Rectal smooth muscle tissue (tissue), 1 donor: ENCODE data around the gene ZNF587.
"Not testable (repeated sequence)": the region's sequence is repeated elsewhere in the genome, so short reads cannot be mapped to it uniquely, and the experiment has no call there.

Experiments used
- H3K27ac ChIP-seq: one replicate; pipeline ENCODE4 v1.7.0; 2013; ENCODE audit warnings: low read depth, low read length, inconsistent platforms
- H3K27me3 ChIP-seq: one replicate; pipeline ENCODE4 v1.7.0; 2013; ENCODE audit warnings: low read length; ENCODE audit not compliant: control insufficient read depth, insufficient read depth
- H3K36me3 ChIP-seq: one replicate; pipeline ENCODE4 v1.7.0; 2013; ENCODE audit warnings: low read length; ENCODE audit not compliant: control insufficient read depth, insufficient read depth
- H3K4me1 ChIP-seq: one replicate; pipeline ENCODE4 v1.7.0; 2013; ENCODE audit warnings: low read length; ENCODE audit not compliant: control insufficient read depth, insufficient read depth
- H3K4me3 ChIP-seq: one replicate; pipeline ENCODE4 v1.7.0; 2013; ENCODE audit warnings: low read length
- H3K9ac ChIP-seq: one replicate; pipeline ENCODE4 v1.7.0; 2013; ENCODE audit warnings: low read length

ZNF587 gene

DNA sequence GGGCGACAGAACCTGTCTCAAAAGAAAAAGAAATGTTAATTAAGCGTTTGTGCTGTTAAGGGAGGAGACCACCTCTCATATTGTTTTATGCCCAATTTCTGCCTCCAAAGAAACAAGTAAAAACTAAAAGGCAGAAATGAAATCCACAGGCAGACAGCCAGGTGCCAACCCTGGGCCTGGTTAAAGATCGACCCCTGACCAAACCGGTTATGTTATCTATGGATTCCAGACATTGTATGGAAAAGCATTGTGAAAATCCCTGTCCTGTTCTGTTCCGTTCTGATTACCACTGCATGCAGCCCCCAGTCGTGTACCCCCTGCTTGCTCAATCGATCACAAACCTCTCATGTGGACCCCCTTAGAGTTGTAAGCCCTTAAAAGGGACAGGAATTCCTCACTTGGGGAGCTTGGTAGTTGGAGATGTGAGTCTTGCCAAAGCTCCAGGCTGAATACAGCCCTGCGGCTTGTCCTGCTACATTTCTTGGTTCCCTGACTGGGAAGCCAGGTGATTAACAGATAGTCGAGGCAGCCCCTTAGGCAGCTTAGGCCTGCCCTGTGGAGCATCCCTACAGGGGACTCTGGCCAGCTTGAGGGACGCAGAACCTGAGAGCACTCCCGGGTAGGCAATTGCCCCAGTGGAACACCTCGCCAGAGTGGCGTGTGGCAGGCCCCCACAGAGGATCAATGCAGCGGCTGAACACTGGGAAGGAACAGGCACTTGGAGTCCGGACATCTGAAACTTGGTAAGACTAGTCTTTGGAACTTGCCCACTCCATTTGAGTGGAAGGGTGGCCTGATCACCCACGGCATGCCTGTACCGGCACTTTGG lies 34.2 kb upstream of the ZNF587 start:
- peak overlapping the region; percentile 62 for H3K27ac ChIP-seq
- no peaks in the 10 kb centered on the region for H3K4me1 ChIP-seq
- no peak overlapping the region for H3K9ac ChIP-seq

DNA sequence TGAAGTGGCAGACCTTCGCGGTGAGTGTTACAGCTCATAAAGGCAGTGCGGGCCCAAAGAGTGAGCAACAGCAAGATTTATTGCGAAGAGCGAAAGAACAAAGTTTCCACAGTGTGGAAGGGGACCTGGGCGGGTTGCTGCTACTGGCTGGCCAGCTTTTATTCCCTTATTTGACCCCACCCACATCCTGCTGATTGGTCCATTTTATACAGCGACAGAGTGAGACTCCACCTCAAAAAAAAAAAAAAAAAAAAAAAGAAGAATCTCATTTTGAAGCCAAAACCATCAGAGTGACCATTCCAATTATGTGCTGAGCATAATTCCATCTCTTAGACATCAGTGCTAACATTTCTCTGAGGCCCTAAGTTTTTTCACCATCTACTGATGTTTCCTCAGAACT lies 33.0 kb upstream of the ZNF587 start:
- Histone ChIP-seq H3K4me1 (no peaks in the 10 kb centered on the region), H3K4me3 (no peak overlapping the region), H3K27ac (no peak overlapping the region), H3K36me3 (peaks cover 2% of the 10 kb centered on the region), H3K27me3 (no peaks in the 10 kb centered on the region), H3K9ac (no peak overlapping the region)

More for the DNA sequence above, 34.2 kb upstream of the ZNF587 start:
- H3K4me3 ChIP-seq, result peak overlapping the region; percentile 69
- H3K27me3 ChIP-seq, result no peaks in the 10 kb centered on the region
- peaks cover 2% of the 10 kb centered on the region for H3K36me3 ChIP-seq

GRCh38 chr19:57817976-57818375 lies 31.7 kb upstream of the ZNF587 start:
- H3K9ac ChIP-seq, result no peak overlapping the region
- no peaks in the 10 kb centered on the region for H3K4me1 ChIP-seq
- H3K4me3 ChIP-seq, result no peak overlapping the region
- no peak overlapping the region for H3K27ac ChIP-seq
- peaks cover 1% of the 10 kb centered on the region for H3K36me3 ChIP-seq
- no peaks in the 10 kb centered on the region for H3K27me3 ChIP-seq

GRCh38 chr19:57818378-57818777 lies 31.3 kb upstream of the ZNF587 start:
- Histone ChIP-seq H3K9ac (no peak overlapping the region), H3K27me3 (no peaks in the 10 kb centered on the region), H3K4me1 (no peaks in the 10 kb centered on the region), H3K36me3 (no peaks in the 10 kb centered on the region), H3K27ac (no peak overlapping the region), H3K4me3 (no peak overlapping the region)

DNA sequence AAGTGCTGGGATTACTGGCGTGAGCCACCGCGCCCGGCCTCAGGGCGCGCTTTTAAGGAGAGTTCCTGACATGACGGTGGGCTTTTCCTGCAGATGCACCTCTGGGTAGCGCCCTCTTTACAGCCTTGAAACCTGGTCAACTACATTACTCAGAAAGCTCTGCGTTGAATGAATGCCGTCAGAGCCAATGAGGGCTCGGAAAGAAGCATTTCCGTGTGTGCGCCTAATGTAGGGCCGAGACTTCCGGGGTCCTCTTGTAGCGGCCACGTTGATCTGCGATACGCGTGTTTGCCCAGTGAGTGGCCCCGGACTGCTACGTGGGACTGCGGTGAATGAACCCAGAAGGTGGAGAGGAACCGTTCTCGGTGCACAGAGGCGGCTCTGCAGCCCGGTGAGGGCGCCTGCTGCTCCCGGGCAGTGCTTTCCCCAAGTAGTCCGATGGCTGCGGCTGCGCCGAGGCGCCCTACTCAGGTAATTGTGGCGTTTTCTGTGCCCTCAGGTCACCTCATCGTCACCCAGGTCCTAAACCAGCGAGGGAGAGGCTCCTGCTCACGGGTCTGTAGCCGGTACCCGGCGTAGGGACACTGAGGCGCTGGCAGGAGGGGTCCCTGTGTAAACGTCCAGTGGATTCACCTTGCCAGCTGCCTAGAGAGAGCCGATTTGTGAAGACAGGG lies 30.0 kb upstream of the ZNF587 start:
- Histone ChIP-seq H3K4me1 (no peaks in the 10 kb centered on the region), H3K4me3 (peak overlapping the region; percentile 100), H3K27me3 (no peaks in the 10 kb centered on the region), H3K36me3 (no peaks in the 10 kb centered on the region), H3K27ac (peak overlapping the region; percentile 61), H3K9ac (peak overlapping the region; percentile 89)

GRCh38 chr19:57820599-57820998 lies 29.1 kb upstream of the ZNF587 start:
- no peak overlapping the region for H3K9ac ChIP-seq
- no peaks in the 10 kb centered on the region for H3K36me3 ChIP-seq
- no peaks in the 10 kb centered on the region for H3K27me3 ChIP-seq
- peak overlapping the region; percentile 100 for H3K4me3 ChIP-seq
- H3K27ac ChIP-seq, result no peak overlapping the region
- H3K4me1 ChIP-seq, result no peaks in the 10 kb centered on the region

DNA sequence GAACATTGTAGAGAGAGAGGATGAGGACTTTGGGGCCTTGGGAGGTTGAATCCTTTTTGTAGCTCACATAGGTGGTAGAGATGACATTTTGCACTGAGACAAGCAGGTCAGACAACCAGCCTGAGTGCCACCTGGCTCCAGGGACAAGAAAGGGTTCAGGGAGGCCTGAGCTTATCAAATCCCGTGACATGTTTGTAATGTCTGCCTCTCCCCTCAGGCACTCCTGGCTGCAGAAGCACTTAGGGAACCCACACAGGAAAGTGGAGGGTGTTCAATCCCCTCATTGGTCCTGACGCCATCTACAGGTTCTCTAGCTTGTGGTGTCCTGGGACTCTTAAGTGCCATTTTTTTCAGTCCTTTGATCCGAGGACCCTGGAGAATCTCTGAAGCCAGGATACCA lies 28.6 kb upstream of the ZNF587 start:
- not testable (repeated sequence) for H3K27ac ChIP-seq, H3K36me3 ChIP-seq, H3K9ac ChIP-seq, H3K4me3 ChIP-seq, H3K4me1 ChIP-seq, H3K27me3 ChIP-seq

DNA sequence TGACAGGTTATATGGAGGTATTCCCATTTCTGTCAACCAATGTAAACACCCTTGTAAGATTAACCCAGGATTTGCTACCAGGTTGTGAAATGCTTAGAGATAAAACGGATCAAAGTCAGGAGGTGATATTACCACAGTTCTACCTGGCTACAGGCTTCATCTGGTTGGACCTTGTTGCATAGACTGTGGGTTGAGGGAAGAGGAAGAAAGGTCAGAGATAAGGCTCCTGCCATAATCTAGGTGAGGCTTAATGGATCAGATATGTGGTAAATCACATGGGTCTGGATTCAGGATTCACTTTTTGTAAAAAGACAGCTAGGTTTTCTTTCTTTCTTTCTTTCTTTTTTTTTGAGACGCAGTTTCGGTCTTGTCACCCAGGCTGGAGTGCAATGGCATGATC lies 28.2 kb upstream of the ZNF587 start:
- H3K4me1 ChIP-seq, H3K27me3 ChIP-seq, H3K4me3 ChIP-seq, H3K27ac ChIP-seq, H3K9ac ChIP-seq, H3K36me3 ChIP-seq: not testable (repeated sequence)

GRCh38 chr19:57823155-57823554 lies 26.5 kb upstream of the ZNF587 start:
- not testable (repeated sequence) for H3K27me3 ChIP-seq, H3K4me1 ChIP-seq, H3K27ac ChIP-seq, H3K9ac ChIP-seq, H3K36me3 ChIP-seq, H3K4me3 ChIP-seq

GRCh38 chr19:57823608-57824007 lies 26.1 kb upstream of the ZNF587 start:
- not testable (repeated sequence) for H3K36me3 ChIP-seq, H3K4me3 ChIP-seq, H3K4me1 ChIP-seq, H3K9ac ChIP-seq, H3K27me3 ChIP-seq, H3K27ac ChIP-seq

- Histone ChIP-seq H3K27ac (no peak overlapping the region), H3K27me3 (no peaks in the 10 kb centered on the region), H3K4me3 (no peak overlapping the region), H3K36me3 (no peaks in the 10 kb centered on the region), H3K9ac (no peak overlapping the region), H3K4me1 (no peaks in the 10 kb centered on the region)
These were observed 24.1 kb upstream of the ZNF587 start for GRCh38 chr19:57825511-57825910.

- Histone ChIP-seq H3K4me3 (no peak overlapping the region), H3K36me3 (no peaks in the 10 kb centered on the region), H3K27me3 (no peaks in the 10 kb centered on the region), H3K27ac (no peak overlapping the region), H3K9ac (no peak overlapping the region), H3K4me1 (no peaks in the 10 kb centered on the region)
These were observed 20.3 kb upstream of the ZNF587 start for GRCh38 chr19:57829316-57829715.
